K562 (cell line): ENCODE results near the gene PPM1H. TPM values are rescaled to one million over a fixed set of nuclear protein-coding genes. Genes with fewer than 3 reads are reported as not detected.
A peak's percentile ranks its signal among the peaks of the same experiment; 100 is the strongest.

Experiments used
- ATAC-seq: fragments of 200-7000 bp; cut with Tn5 transposase; 3 replicates; pipeline ENCODE4 v1.9.1; 2020; ENCODE audit warnings: moderate library complexity
- BruUV-seq: library from RNA; stranded (reverse); fragments of 400-500 nt; replicated peaks from 2 replicates; lab custom pipeline; 2021; lab: Mats Ljungman, UMichigan
- CTCF ChIA-PET: fragments of 300-600 bp; formaldehyde crosslinking; extraction: SDS; loops from one replicate; lab custom pipeline; 2021; ENCODE audit warnings: low intra/inter-chr PET ratio; lab: Yijun Ruan, JAX
- POLR2A ChIA-PET: fragments of 300-600, 350-650 bp; sonication (Branson Sonifier 250); formaldehyde crosslinking; extraction: SDS; loops from one replicate; lab custom pipeline; 2021; ENCODE audit warnings: antibody characterized with exemption, inconsistent platforms; lab: Yijun Ruan, JAX
- DNase-seq, 4 experiments: peaks; one replicate each; pipeline versions ENCODE4 v3.0.0 to v3.0.0-alpha.2; 2011 to 2018; ENCODE audit warnings: low spot score in 3 of 4, mixed read lengths in 3 of 4; ENCODE audit errors: extremely low read depth in 1 of 4
- FAIRE-seq: peaks from 2 replicates; lab custom pipeline; 2011; peaks lifted over from hg19 to GRCh38; lab: Jason Lieb, UNC
- H2AFZ ChIP-seq: 2 replicates; pipeline ENCODE4 v1.6.0; 2011; ENCODE audit warnings: low read depth, low read length, control low read depth, inconsistent platforms
- H3K27ac ChIP-seq: fragments of 200-600 bp; 3 replicates; pipeline ENCODE4 v1.8.0; 2011; ENCODE audit warnings: low read depth, mild to moderate bottlenecking, control low read depth, inconsistent platforms, low read length, moderate library complexity, mixed read lengths; ENCODE audit errors: extremely low read depth
- H3K27me3 ChIP-seq, 2 experiments: fragments of 300-600 bp in 1 of 2; 2 replicates in 1 of 2; 3 replicates in 1 of 2; pipeline versions ENCODE4 v1.6.0 to v1.8.0; 2011; ENCODE audit warnings: inconsistent platforms in 2 of 2, low read length in 2 of 2, mild to moderate bottlenecking in 1 of 2, mixed read lengths in 1 of 2, moderate library complexity in 1 of 2; ENCODE audit not compliant: control insufficient read depth in 2 of 2, insufficient read depth in 2 of 2
- H3K36me3 ChIP-seq: fragments of 300-600 bp; 3 replicates; pipeline ENCODE4 v1.8.0; 2011; ENCODE audit warnings: mild to moderate bottlenecking, low read length, inconsistent platforms; ENCODE audit not compliant: control insufficient read depth, insufficient read depth
- H3K4me1 ChIP-seq, 2 experiments: fragments of 200-600 bp in 1 of 2; replicated peaks in 1 of 2; 2 replicates in 1 of 2; 3 replicates in 1 of 2; pipeline versions ENCODE4 v1.5.1 to v1.8.0; 2011; ENCODE audit warnings: inconsistent platforms in 2 of 2, low read length in 2 of 2, mild to moderate bottlenecking in 1 of 2, mixed read lengths in 1 of 2, moderate library complexity in 1 of 2; ENCODE audit not compliant: control insufficient read depth in 2 of 2, insufficient read depth in 2 of 2
- H3K4me2 ChIP-seq: 2 replicates; pipeline ENCODE4 v1.6.1; 2011; ENCODE audit warnings: low read length, control low read depth, inconsistent platforms, mixed read lengths; ENCODE audit not compliant: insufficient read depth
- H3K4me3 ChIP-seq: fragments of 200-600 bp; sonication (generic), shearing (Covaris generic); 2 replicates; pipeline ENCODE4 v1.5.1; 2016; ENCODE audit warnings: control low read depth, inconsistent platforms
- H3K79me2 ChIP-seq: fragments of 200-600 bp; 3 replicates; pipeline ENCODE4 v1.8.0; 2011; ENCODE audit warnings: low read length, inconsistent platforms; ENCODE audit not compliant: control insufficient read depth, insufficient read depth
- H3K9ac ChIP-seq, 2 experiments: 2 replicates each; pipeline versions ENCODE4 v1.6.0 to v1.6.1; 2011; ENCODE audit warnings: low read depth in 2 of 2, low read length in 2 of 2, control low read depth in 1 of 2, inconsistent platforms in 1 of 2, mild to moderate bottlenecking in 1 of 2, mixed read lengths in 1 of 2; ENCODE audit not compliant: insufficient read depth in 1 of 2
- H3K9me1 ChIP-seq: one replicate; pipeline ENCODE4 v1.6.0; 2011; ENCODE audit warnings: inconsistent platforms, mild to moderate bottlenecking, low read length, moderate library complexity; ENCODE audit not compliant: control insufficient read depth, insufficient read depth
- H3K9me3 ChIP-seq: replicated peaks from 2 replicates; pipeline ENCODE4 v1.5.1; 2011; ENCODE audit warnings: low read depth, low read length, inconsistent platforms; ENCODE audit not compliant: control insufficient read depth, insufficient read depth
- H4K20me1 ChIP-seq: replicated peaks from 2 replicates; pipeline ENCODE4 v1.6.1; 2011; ENCODE audit warnings: low read length, inconsistent platforms, mixed read lengths; ENCODE audit not compliant: control insufficient read depth, insufficient read depth
- ARID2 ChIP-seq: fragments of 450-650 bp; IDR thresholded peaks from 2 replicates; pipeline ENCODE4 v1.6.1; 2017; ENCODE audit warnings: antibody characterized with exemption, mild to moderate bottlenecking
- ARNT ChIP-seq, 2 experiments: fragments of 450-650 bp; IDR thresholded peaks; 2 replicates each; pipeline ENCODE4 v1.6.1; 2016; ENCODE audit warnings: mild to moderate bottlenecking in 1 of 2
- BMI1 ChIP-seq: fragments of 150-350 bp; IDR thresholded peaks from 2 replicates; pipeline ENCODE4 v1.6.1; 2014; ENCODE audit warnings: low read length
- EGR1 ChIP-seq: fragments of 450-650 bp; conservative IDR thresholded peaks from 2 replicates; pipeline ENCODE4 v1.6.1; 2017; ENCODE audit warnings: mild to moderate bottlenecking
- KAT7 ChIP-seq: sonication (generic); formaldehyde crosslinking; IDR thresholded peaks from 2 replicates; pipeline ENCODE4 v1.8.0; 2022; ENCODE audit warnings: missing genetic modification reagents, mild to moderate bottlenecking, borderline replicate concordance
- NCOA4 ChIP-seq: fragments of 450-650 bp; IDR thresholded peaks from 2 replicates; pipeline ENCODE4 v1.6.1; 2018; ENCODE audit warnings: mild to moderate bottlenecking; ENCODE audit not compliant: partially characterized antibody
- NFXL1 ChIP-seq: fragments of 450-650 bp; formaldehyde crosslinking; IDR thresholded peaks from 2 replicates; pipeline ENCODE4 v1.4.0; 2021; ENCODE audit warnings: mild to moderate bottlenecking
- TSHZ1 ChIP-seq: fragments of 250-450 bp; sonication (Bioruptor Pico); IDR thresholded peaks from 2 replicates; pipeline ENCODE4 v1.4.0; 2020; ENCODE audit warnings: mild to moderate bottlenecking, moderate library complexity
- ZBTB1 ChIP-seq: sonication (generic); formaldehyde crosslinking; IDR thresholded peaks from 2 replicates; pipeline ENCODE4 v1.8.1; 2023; ENCODE audit warnings: missing genetic modification reagents, low read depth, mild to moderate bottlenecking, borderline replicate concordance
- ZNF449 ChIP-seq: fragments of 250-450 bp; sonication (Bioruptor Pico); IDR thresholded peaks from 2 replicates; pipeline ENCODE4 v1.8.0; 2022; ENCODE audit warnings: moderate library complexity, mild to moderate bottlenecking, inconsistent platforms
- ZNF655 ChIP-seq: fragments of 250-450 bp; sonication (Bioruptor Pico); IDR thresholded peaks from 2 replicates; pipeline ENCODE4 v1.5.0; 2021
- WGBS: fragments of 100-300 bp; shearing (Covaris generic); methylation state at CpG from one replicate; pipeline ENCODE4 v1.1.6; 2016; ENCODE audit warnings: low coverage, mixed read lengths; ENCODE audit not compliant: insufficient coverage; ENCODE audit errors: missing lambda C conversion rate; 5-methylcytosine and 5-hydroxymethylcytosine counted together
- in situ Hi-C: fragments of 300-500 bp; cut with MboI; formaldehyde crosslinking; loops from 4 replicates; pipeline ENCODE4 v1.15.0; 2018; ENCODE audit warnings: inconsistent platforms, mixed read lengths
- intact Hi-C: fragments of 100-400 bp; cut with micrococcal nuclease; formaldehyde crosslinking; loops from 2 replicates; pipeline ENCODE4 v1.14.2; 2022
- polyA plus RNA-seq, 8 experiments: library from polyadenylated mRNA; depleted of rRNA in 4 of 8; stranded (reverse) in 5 of 8; unstranded in 3 of 8; fragments of >200 nt; fragmentation: Nextera tagmentation in 2 of 8; fragmentation: Illumina TruSeq in 1 of 8; extraction: Ambion mirVana in 2 of 8; extraction: Trizol in 1 of 8; gene quantifications; 2 replicates each; pipeline versions ENCODE4 v1.2.1 to v1.2.3, GENCODE V29; 2011 to 2014; ENCODE audit warnings: inconsistent platforms in 1 of 8, missing spikeins in 1 of 8
- total RNA-seq, 7 experiments: library from RNA; depleted of rRNA in 6 of 7; stranded (reverse); fragments of >200 nt in 6 of 7; fragmentation: Illumina TruSeq in 2 of 7; extraction: Trizol in 2 of 7; gene quantifications; 2 replicates each; pipeline versions ENCODE4 v1.2.1 to v1.2.3, GENCODE V29; 2011 to 2021; ENCODE audit warnings: low replicate concordance in 1 of 7
- TF ChIP-seq, protein P1 (sequence below): IDR thresholded peaks from 2 replicates; pipeline ENCODE4 v1.6.1; 2012; ENCODE audit warnings: low read depth, low read length, improper control_type of control experiment, borderline replicate concordance

PPM1H gene
- total and polyA plus RNA-seq, 9 of the 15 experiments (the other 6 are each of a cell fraction or from before 2014, with no cell fraction given): 5.3 to 29.3 (median 11.3) TPM

DNA sequence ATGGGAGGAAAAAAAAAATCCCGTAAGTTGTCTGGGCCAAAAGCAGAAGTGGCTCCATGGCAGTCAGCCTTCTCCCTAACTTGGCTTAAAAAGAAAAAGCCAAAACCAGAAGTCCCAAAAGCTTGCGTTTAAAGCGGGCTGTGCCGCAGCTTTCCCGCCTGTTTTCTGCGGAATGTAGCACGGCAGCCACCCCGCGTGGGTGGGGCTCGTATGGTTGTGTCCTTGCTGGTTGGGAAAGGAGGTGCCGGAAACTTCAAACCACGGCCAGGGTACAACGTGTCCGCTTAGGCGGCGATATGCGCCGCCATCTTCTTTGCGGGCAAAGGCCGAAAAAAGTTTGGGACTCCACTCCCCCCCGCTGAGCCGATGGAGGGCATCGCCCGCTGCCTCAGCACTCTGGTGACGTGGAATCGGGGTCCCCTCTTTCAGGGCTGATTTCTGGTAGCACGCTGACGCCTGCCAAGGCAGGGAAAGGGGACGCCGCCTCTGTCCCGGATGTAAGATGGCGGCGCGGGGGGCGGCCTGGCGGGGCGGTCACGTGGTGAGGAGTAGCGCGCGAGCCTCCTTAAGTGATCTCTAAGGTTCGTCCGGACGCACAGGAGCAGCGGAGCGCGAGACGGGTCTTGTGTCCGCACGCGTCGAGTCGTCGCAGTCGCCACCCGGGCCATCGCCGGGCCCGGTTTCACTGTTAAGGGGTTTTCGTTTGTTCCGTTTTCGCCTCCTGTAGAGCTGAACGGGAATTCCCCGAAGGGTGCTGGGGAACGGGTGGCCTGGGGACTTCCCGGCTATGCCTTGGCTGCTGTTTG is 332.5 kb downstream of the PPM1H start:
- ATAC-seq (peak; percentile 80), DNase-seq (peak; percentile 80 to 95 (median 84)), FAIRE-seq (peak; percentile 90)
- Histone ChIP-seq H3K27ac (peak overlapping the region; percentile 100), H4K20me1 (no peaks in the 10 kb centered on the region), H3K36me3 (peaks cover 2% of the 10 kb centered on the region; the same call in 1 of the 3 replicates), H3K9ac (peak overlapping the region; percentile 98), H3K9me1 (no peaks in the 10 kb centered on the region), H2AFZ (peak overlapping the region; percentile 98), H3K9me3 (no peaks in the 10 kb centered on the region), H3K4me1 (peaks cover 17% of the 10 kb centered on the region in 2 experiments; a peak in 4 of 5 replicates), H3K4me3 (peak overlapping the region; percentile 73), H3K4me2 (peak overlapping the region; percentile 86), H3K79me2 (peaks cover 33% of the 10 kb centered on the region), H3K27me3 (no peaks in the 10 kb centered on the region)
- ChIA-PET POLR2A (interaction anchor here (0.6 to 2.5 kb wide), 19 partner anchors 9 to 1799 kb away, joined by 3 to 9 read pairs (median 4); no protein-coding TSS in a partner anchor), CTCF (interaction anchor here (0.9 kb wide), 1 partner anchor 192 kb away, joined by 3 read pairs; no protein-coding TSS in a partner anchor)
- in situ Hi-C loops (no loop called here), intact Hi-C loops (loop anchor here (1.0 to 10.0 kb wide), 3 partner anchors 136 to 338 kb away; partner anchors contain the start of genes MON2 and USP15)
- BruUV-seq: TSS peak; percentile 84
- under 1% methylated on average over 63 of the region's 66 CpGs for WGBS
- TF ChIP-seq ARNT (IDR thresholded peaks at IDR 0.05) (no peak), ZNF655 (CRISPR knock-in tag) (no peak), ZBTB1 (CRISPR knock-in tag) (peak; percentile 71), EGR1 (peak; percentile 90), NCOA4 (no peak), NFXL1 (no peak; the same call in 1 of the 2 replicates), ARID2 (no peak), BMI1 (no peak), TSHZ1 (CRISPR knock-in tag) (no peak), ZNF449 (CRISPR knock-in tag) (0 out of 2 replicates have a peak, but pooled peaks have one; percentile 51), KAT7 (CRISPR knock-in tag) (peak; percentile 55; the same call in 1 of the 2 replicates)
- TF ChIP-seq, protein P1, sequence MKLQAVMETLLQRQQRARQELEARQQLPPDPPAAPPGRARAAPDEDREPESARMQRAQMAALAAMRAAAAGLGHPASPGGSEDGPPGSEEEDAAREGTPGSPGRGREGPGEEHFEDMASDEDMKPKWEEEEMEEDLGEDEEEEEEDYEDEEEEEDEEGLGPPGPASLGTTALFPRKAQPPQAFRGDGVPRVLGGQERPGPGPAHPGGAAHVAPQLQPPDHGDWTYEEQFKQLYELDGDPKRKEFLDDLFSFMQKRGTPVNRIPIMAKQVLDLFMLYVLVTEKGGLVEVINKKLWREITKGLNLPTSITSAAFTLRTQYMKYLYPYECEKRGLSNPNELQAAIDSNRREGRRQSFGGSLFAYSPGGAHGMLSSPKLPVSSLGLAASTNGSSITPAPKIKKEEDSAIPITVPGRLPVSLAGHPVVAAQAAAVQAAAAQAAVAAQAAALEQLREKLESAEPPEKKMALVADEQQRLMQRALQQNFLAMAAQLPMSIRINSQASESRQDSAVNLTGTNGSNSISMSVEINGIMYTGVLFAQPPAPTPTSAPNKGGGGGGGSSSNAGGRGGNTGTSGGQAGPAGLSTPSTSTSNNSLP: no peak
